ENCODE data around the gene TCAF1. TPM values are rescaled to one million over a fixed set of nuclear protein-coding genes. Genes with fewer than 3 reads are reported as not detected.
"Not testable (repeated sequence)": the region's sequence is repeated elsewhere in the genome, so short reads cannot be mapped to it uniquely, and the experiment has no call there.

The TCAF1 gene
- total RNA-seq, 5 donors from 2014 or later (not counting 1 experiment from before 2014, with no cell fraction given), result 12.9 to 15.0 (median 13.5) TPM

DNA sequence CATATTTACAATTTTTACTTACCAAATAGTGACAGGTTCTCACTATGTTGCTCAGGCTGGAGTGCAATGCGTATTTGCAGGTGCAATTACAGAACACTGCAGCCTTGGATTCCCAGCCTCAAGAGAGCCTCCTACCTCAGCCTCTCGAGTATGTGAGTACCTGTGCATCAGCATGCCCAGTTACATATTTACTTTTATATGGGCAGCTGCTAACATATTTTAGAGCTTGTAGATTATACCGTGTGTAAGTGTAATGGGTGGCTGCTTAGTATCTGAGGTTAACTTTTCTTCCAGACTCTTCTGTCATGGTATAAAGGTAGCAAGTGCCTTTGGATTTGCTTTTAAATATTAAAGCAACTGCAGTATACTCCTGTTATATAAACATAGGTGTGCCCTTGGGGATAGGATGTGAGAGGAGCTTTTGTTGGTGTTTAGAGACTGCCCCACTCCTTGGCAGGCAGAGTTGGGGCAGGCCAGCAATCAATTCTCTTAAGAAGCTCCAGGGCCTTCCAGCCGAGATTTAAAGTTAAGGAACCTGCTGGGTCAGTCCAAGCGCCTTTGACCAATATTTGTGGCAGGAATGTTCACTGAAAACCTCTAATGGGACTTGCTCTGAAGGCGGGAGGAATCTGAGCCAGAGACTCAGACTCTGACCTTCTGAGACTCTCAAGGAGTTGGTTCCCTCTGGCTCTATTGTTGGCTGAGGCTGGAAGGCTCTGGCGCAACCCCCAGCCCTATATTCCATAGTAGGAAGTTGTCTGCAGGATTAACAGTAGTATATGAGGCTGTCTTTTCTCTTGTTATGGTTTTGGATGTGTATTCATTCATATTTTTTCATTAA lies 77.5 kb downstream of the TCAF1 start:
- POLR2A ChIA-PET; H3K36me3 ChIP-seq (ENCODE audit: control insufficient read depth in 2 of 2, extremely low read depth in 1 of 2, insufficient read depth in 1 of 2, low read length in 1 of 2); CTCF ChIA-PET; ATAC-seq (replicated peaks in 1 of 4); H3K4me3 ChIP-seq (ENCODE audit: control insufficient read depth in 1 of 2, extremely low read depth in 1 of 2, low read length in 1 of 2); H3K27ac ChIP-seq (ENCODE audit: low read length); H3K27ac Mint-ChIP-seq; H3K4me1 Mint-ChIP-seq; DNase-seq; H3K27me3 Mint-ChIP-seq; H3K4me3 Mint-ChIP-seq; H3K4me1 ChIP-seq (ENCODE audit: control insufficient read depth in 1 of 2, extremely low read depth in 1 of 2, insufficient read depth in 2 of 2, low read length in 2 of 2); H3K9me3 Mint-ChIP-seq; H3K27me3 ChIP-seq (replicated peaks in 1 of 2; ENCODE audit: control insufficient read depth in 2 of 2, extremely low read depth in 1 of 2, insufficient read depth in 2 of 2, low read length in 1 of 2); H3K36me3 Mint-ChIP-seq; H3K9me3 ChIP-seq: not testable (repeated sequence)
- WGBS (ENCODE audit: insufficient coverage), result no CpG with 5 or more reads among the region's 7 CpGs

GRCh38 chr7:143823634-143824294 lies 78.2 kb downstream of the TCAF1 start:
- H3K9me3 ChIP-seq; H3K9me3 Mint-ChIP-seq; H3K4me1 ChIP-seq (ENCODE audit: control insufficient read depth in 1 of 2, extremely low read depth in 1 of 2, insufficient read depth in 2 of 2, low read length in 2 of 2); H3K27me3 ChIP-seq (replicated peaks in 1 of 2; ENCODE audit: control insufficient read depth in 2 of 2, extremely low read depth in 1 of 2, insufficient read depth in 2 of 2, low read length in 1 of 2); H3K27ac ChIP-seq (ENCODE audit: low read length); ATAC-seq (replicated peaks in 1 of 4); DNase-seq; POLR2A ChIA-PET; CTCF ChIA-PET; H3K4me1 Mint-ChIP-seq; H3K27me3 Mint-ChIP-seq; H3K36me3 ChIP-seq (ENCODE audit: control insufficient read depth in 2 of 2, extremely low read depth in 1 of 2, insufficient read depth in 1 of 2, low read length in 1 of 2); H3K4me3 ChIP-seq (ENCODE audit: control insufficient read depth in 1 of 2, extremely low read depth in 1 of 2, low read length in 1 of 2); H3K4me3 Mint-ChIP-seq; H3K36me3 Mint-ChIP-seq: not testable (repeated sequence)
- WGBS (ENCODE audit: insufficient coverage), result no CpG with 5 or more reads among the region's 3 CpGs
- H3K27ac Mint-ChIP-seq, result peak overlapping the region; percentile 57 to 79

DNA sequence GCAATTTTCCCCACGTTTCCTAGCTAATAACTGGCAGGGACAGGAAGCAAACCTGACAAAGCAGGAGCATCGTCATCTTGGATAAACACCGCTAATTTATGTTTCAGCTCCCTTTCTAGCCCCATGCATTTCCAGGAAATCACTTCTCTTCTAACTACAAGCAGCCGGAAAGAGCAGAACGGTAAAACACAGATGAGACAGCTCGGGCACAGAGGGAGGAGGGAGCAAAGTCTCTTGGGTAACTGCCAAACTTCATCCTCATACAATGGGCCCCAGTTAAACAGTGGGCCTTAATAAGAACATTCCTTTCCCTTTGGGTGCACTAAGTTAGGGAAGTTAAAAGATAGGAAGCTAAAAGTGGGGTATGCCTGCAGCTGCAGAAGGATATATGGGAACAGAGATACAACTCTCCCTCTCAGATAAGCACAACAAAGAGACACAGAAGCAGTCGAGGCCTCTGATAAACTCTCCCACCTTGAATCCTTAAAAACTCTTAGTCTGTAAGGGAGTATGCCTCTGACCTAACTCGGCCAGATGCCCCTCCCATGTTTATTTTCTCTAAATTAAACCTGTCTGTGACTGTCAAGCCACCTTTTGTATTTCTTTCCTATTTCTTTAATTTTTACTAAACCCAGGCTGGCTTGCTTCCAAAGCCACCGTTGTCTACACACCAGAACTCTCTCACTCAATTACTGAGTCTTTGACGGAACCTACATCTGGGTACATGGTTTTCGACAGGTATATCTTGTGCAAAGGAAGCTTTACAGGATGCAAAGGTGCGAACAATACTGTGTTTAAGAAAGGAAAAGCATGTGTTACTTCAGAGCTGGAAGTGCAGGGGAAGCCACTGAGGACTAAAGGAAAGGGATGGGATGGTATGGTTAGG lies 80.3 kb downstream of the TCAF1 start:
- H3K4me1 Mint-ChIP-seq; H3K36me3 Mint-ChIP-seq; H3K36me3 ChIP-seq (ENCODE audit: control insufficient read depth in 2 of 2, extremely low read depth in 1 of 2, insufficient read depth in 1 of 2, low read length in 1 of 2); H3K4me1 ChIP-seq (ENCODE audit: control insufficient read depth in 1 of 2, extremely low read depth in 1 of 2, insufficient read depth in 2 of 2, low read length in 2 of 2); H3K27ac Mint-ChIP-seq; H3K9me3 Mint-ChIP-seq; H3K4me3 Mint-ChIP-seq; H3K27me3 Mint-ChIP-seq; H3K27me3 ChIP-seq (replicated peaks in 1 of 2; ENCODE audit: control insufficient read depth in 2 of 2, extremely low read depth in 1 of 2, insufficient read depth in 2 of 2, low read length in 1 of 2); H3K9me3 ChIP-seq; H3K4me3 ChIP-seq (ENCODE audit: control insufficient read depth in 1 of 2, extremely low read depth in 1 of 2, low read length in 1 of 2); CTCF ChIA-PET; H3K27ac ChIP-seq (ENCODE audit: low read length); POLR2A ChIA-PET: not testable (repeated sequence)
- no CpG with 5 or more reads among the region's 12 CpGs for WGBS (ENCODE audit: insufficient coverage)
- DNase-seq (peak in 3 of 35 experiments; percentile 0 to 17 (median 1)), ATAC-seq (replicated peaks in 1 of 4) (peak; percentile 78 to 82 (median 80))

- H3K27ac ChIP-seq (ENCODE audit: low read length); DNase-seq; H3K27me3 Mint-ChIP-seq; H3K36me3 ChIP-seq (ENCODE audit: control insufficient read depth in 2 of 2, extremely low read depth in 1 of 2, insufficient read depth in 1 of 2, low read length in 1 of 2); H3K9me3 ChIP-seq; ATAC-seq (replicated peaks in 1 of 4); H3K27ac Mint-ChIP-seq; H3K4me3 ChIP-seq (ENCODE audit: control insufficient read depth in 1 of 2, extremely low read depth in 1 of 2, low read length in 1 of 2); POLR2A ChIA-PET; CTCF ChIA-PET; H3K9me3 Mint-ChIP-seq; H3K4me1 ChIP-seq (ENCODE audit: control insufficient read depth in 1 of 2, extremely low read depth in 1 of 2, insufficient read depth in 2 of 2, low read length in 2 of 2); H3K4me3 Mint-ChIP-seq; H3K36me3 Mint-ChIP-seq; H3K4me1 Mint-ChIP-seq; H3K27me3 ChIP-seq (replicated peaks in 1 of 2; ENCODE audit: control insufficient read depth in 2 of 2, extremely low read depth in 1 of 2, insufficient read depth in 2 of 2, low read length in 1 of 2): not testable (repeated sequence)
- WGBS (ENCODE audit: insufficient coverage), result no CpG with 5 or more reads among the region's 7 CpGs
These were observed 84.1 kb downstream of the TCAF1 start for GRCh38 chr7:143817873-143818272.

DNA sequence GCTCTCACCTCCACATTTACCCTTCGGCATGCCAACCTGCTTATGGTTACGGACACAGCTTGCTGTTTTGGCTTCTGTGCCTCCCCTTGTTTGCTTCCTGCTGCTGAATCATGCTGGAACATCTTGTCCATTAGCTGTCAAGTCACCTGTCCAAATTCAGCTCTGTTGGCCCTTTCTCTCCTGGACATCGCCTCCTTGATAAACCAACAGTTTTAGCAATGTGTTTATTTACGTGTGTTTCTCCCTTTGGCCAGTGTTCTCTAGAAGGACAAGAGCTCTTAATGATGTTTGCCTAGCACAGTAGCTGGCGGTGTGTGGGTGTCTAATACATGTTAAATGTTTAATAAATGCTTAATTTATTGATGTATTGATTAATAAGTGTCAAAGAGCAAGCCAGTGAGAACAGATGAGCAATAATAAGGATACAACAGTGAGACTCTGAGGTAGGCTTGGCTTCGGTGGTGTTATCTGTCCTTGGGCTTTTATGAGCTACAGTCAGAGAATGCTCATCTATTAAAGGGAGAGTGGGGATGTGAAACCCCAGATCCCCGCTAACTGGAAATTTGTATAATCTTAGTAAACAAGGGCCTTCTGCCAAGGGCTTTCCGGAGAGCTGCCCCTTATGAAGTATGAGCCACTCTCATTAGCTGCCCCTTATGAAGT lies 85.4 kb downstream of the TCAF1 start:
- H3K4me1 Mint-ChIP-seq; H3K27me3 Mint-ChIP-seq; POLR2A ChIA-PET; H3K36me3 Mint-ChIP-seq; H3K4me3 ChIP-seq (ENCODE audit: control insufficient read depth in 1 of 2, extremely low read depth in 1 of 2, low read length in 1 of 2); H3K27me3 ChIP-seq (replicated peaks in 1 of 2; ENCODE audit: control insufficient read depth in 2 of 2, extremely low read depth in 1 of 2, insufficient read depth in 2 of 2, low read length in 1 of 2); H3K4me3 Mint-ChIP-seq; DNase-seq; H3K36me3 ChIP-seq (ENCODE audit: control insufficient read depth in 2 of 2, extremely low read depth in 1 of 2, insufficient read depth in 1 of 2, low read length in 1 of 2); H3K9me3 Mint-ChIP-seq; H3K27ac ChIP-seq (ENCODE audit: low read length); H3K4me1 ChIP-seq (ENCODE audit: control insufficient read depth in 1 of 2, extremely low read depth in 1 of 2, insufficient read depth in 2 of 2, low read length in 2 of 2); CTCF ChIA-PET; ATAC-seq (replicated peaks in 1 of 4); H3K27ac Mint-ChIP-seq; H3K9me3 ChIP-seq: not testable (repeated sequence)
- no CpG with 5 or more reads among the region's 8 CpGs for WGBS (ENCODE audit: insufficient coverage)

GRCh38 chr7:143810639-143811038 lies 91.3 kb downstream of the TCAF1 start:
- POLR2A ChIA-PET; H3K36me3 ChIP-seq (ENCODE audit: control insufficient read depth in 2 of 2, extremely low read depth in 1 of 2, insufficient read depth in 1 of 2, low read length in 1 of 2); ATAC-seq (replicated peaks in 1 of 4); DNase-seq; H3K9me3 ChIP-seq; CTCF ChIA-PET; H3K27ac Mint-ChIP-seq; H3K27me3 Mint-ChIP-seq; H3K9me3 Mint-ChIP-seq; H3K4me1 Mint-ChIP-seq; H3K27me3 ChIP-seq (replicated peaks in 1 of 2; ENCODE audit: control insufficient read depth in 2 of 2, extremely low read depth in 1 of 2, insufficient read depth in 2 of 2, low read length in 1 of 2); H3K27ac ChIP-seq (ENCODE audit: low read length); H3K36me3 Mint-ChIP-seq; H3K4me3 ChIP-seq (ENCODE audit: control insufficient read depth in 1 of 2, extremely low read depth in 1 of 2, low read length in 1 of 2); H3K4me1 ChIP-seq (ENCODE audit: control insufficient read depth in 1 of 2, extremely low read depth in 1 of 2, insufficient read depth in 2 of 2, low read length in 2 of 2); H3K4me3 Mint-ChIP-seq: not testable (repeated sequence)
- WGBS (ENCODE audit: insufficient coverage), result no CpG with 5 or more reads among the region's 6 CpGs

Data from T-cell (primary cell).